ENCODE data around the gene ARHGAP42. TPM values are rescaled to one million over a fixed set of nuclear protein-coding genes. Genes with fewer than 3 reads are reported as not detected.

Gene ARHGAP42
- total RNA-seq, 4 donors from 2014 or later: 24.5 to 49.5 (median 26.7) TPM

GRCh38 chr11:101032991-101033390 is 345.9 kb downstream of the ARHGAP42 start:
- Histone ChIP-seq H3K36me3 (no peaks in the 10 kb centered on the region), H3K4me1 (no peaks in the 10 kb centered on the region), H3K27ac (no peak overlapping the region), H3K27me3 (no peaks in the 10 kb centered on the region), H3K9me3 (no peaks in the 10 kb centered on the region), H3K4me3 (no peak overlapping the region)
- no peak for TF ChIP-seq CTCF (IDR thresholded peaks at IDR 0.05)
- TF ChIP-seq POLR2A (IDR thresholded peaks at IDR 0.05): no peak
- no peak for DNase-seq

GRCh38 chr11:101034076-101034475 is 347.0 kb downstream of the ARHGAP42 start:
- no peaks in the 10 kb centered on the region for H3K9me3 ChIP-seq
- DNase-seq: no peak
- no peaks in the 10 kb centered on the region for H3K4me1 ChIP-seq
- H3K4me3 ChIP-seq: no peak overlapping the region
- H3K36me3 ChIP-seq: no peaks in the 10 kb centered on the region
- no peak overlapping the region for H3K27ac ChIP-seq
- H3K27me3 ChIP-seq: no peaks in the 10 kb centered on the region
- TF ChIP-seq POLR2A (IDR thresholded peaks at IDR 0.05) (no peak), CTCF (IDR thresholded peaks at IDR 0.05) (no peak)

- Histone ChIP-seq H3K27ac (no peak overlapping the region), H3K9me3 (no peaks in the 10 kb centered on the region), H3K27me3 (no peaks in the 10 kb centered on the region), H3K36me3 (no peaks in the 10 kb centered on the region), H3K4me3 (no peak overlapping the region), H3K4me1 (no peaks in the 10 kb centered on the region)
- DNase-seq: no peak
- TF ChIP-seq POLR2A (IDR thresholded peaks at IDR 0.05) (no peak), CTCF (IDR thresholded peaks at IDR 0.05) (no peak)
Observed at GRCh38 chr11:101035872-101036271, 348.8 kb downstream of the ARHGAP42 start.

Small RNA genes lying within 50 kb of the gene (small RNA-seq; reads per million reads assigned to genes)
- gene RN7SL222P: 0 reads per million in 2 donors
